ENCODE results near the gene APOC4.
"Not testable (repeated sequence)": the region's sequence is repeated elsewhere in the genome, so short reads cannot be mapped to it uniquely, and the experiment has no call there.

The APOC4 gene

GRCh38 chr19:44924243-44924725 is 17.8 kb upstream of the APOC4 start:
- FAIRE-seq, result no peak

- no peak for FAIRE-seq
These were observed 16.7 kb upstream of the APOC4 start for GRCh38 chr19:44925114-44925891.

GRCh38 chr19:44926245-44927077 is 15.6 kb upstream of the APOC4 start:
- FAIRE-seq, result not testable (repeated sequence)

GRCh38 chr19:44927746-44928145 is 14.3 kb upstream of the APOC4 start:
- no peak for FAIRE-seq

GRCh38 chr19:44930088-44930487 is 11.9 kb upstream of the APOC4 start:
- FAIRE-seq, result no peak

GRCh38 chr19:44931541-44931940 is 10.5 kb upstream of the APOC4 start:
- FAIRE-seq, result no peak

GRCh38 chr19:44939668-44940067 is 2.4 kb upstream of the APOC4 start:
- no peak for FAIRE-seq

GRCh38 chr19:44943801-44944249 is 1.8 kb downstream of the APOC4 start:
- no peak for FAIRE-seq

- FAIRE-seq, result no peak
These were observed 5.1 kb downstream of the APOC4 start for GRCh38 chr19:44947041-44947581.

- FAIRE-seq, result no peak
These were observed 6.2 kb downstream of the APOC4 start for GRCh38 chr19:44948237-44948636.

- no peak for FAIRE-seq
These were observed 6.8 kb downstream of the APOC4 start for GRCh38 chr19:44948763-44949374.

GRCh38 chr19:44949550-44949949 is 7.5 kb downstream of the APOC4 start:
- no peak for FAIRE-seq

GRCh38 chr19:44951179-44952159 is 9.4 kb downstream of the APOC4 start:
- no peak for FAIRE-seq

- FAIRE-seq, result no peak
These were observed 12.2 kb downstream of the APOC4 start for GRCh38 chr19:44954278-44954648.

GRCh38 chr19:44954649-44955504 is 12.8 kb downstream of the APOC4 start, which contains the start of gene CLPTM1:
Gene CLPTM1, plus strand, starts transcription at chr19:44955380. Its CDS starts 16 bp downstream, at chr19:44955396.
- FAIRE-seq, result no peak

- FAIRE-seq, result no peak
These were observed 13.7 kb downstream of the APOC4 start for GRCh38 chr19:44955505-44956439.

- FAIRE-seq, result no peak
These were observed 15.5 kb downstream of the APOC4 start for GRCh38 chr19:44957526-44957925.

- FAIRE-seq, result no peak
These were observed 16.1 kb downstream of the APOC4 start for GRCh38 chr19:44958090-44958489.

GRCh38 chr19:44959691-44960090 is 17.7 kb downstream of the APOC4 start:
- FAIRE-seq, result no peak

Data from A204.1 (cell line).